Measurements from ENCODE around the gene TSPAN12.
"Not testable (repeated sequence)": the region's sequence is repeated elsewhere in the genome, so short reads cannot be mapped to it uniquely, and the experiment has no call there.

The TSPAN12 gene

DNA sequence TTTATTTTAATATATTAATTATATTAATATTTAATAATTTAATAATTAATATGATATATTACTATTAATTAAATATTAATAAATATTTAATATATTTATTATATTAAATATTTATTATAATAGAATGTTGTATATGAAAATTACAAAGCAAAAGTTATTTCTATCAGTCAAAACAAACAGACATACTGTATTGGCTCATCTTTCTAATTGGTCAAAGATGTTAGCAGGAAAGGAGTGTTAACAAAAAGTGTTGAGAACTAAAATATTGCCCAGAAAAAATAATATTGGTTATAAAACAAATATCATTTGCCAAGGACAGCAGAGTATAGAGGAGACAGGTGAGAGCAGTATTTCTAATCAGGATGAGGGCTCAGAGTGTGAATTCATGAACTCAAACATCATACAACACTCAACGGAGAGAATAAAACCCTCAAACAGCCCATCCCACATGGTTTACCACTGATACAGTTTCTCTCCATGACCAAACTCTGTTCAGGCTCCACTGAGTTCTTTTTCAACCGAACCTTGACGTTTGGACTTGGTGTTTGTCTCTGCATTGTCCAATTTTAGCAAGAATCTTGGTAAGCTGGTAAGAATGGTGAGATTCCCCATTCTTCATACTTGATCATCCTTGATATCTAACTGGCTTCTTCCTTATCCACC is 58.0 kb downstream of the TSPAN12 start:
- DNase-seq = no peak

DNA sequence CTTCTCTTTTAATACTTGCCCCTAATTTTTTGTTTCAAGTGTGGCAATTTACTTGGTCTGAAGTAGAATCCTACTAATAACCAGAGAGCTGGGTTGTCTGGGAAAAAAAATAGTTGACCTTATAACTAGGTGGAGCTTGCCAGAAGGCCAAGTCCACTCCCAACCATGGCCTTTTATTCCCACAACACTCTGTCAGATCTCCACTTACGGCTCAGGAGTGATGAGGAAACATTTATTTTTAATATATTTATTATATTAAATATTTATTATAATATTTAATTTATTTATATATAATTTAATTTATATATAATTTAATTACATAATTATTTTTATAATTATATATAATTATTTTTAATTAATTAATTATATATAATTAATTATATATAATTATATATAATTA is 58.8 kb downstream of the TSPAN12 start:
- DNase-seq = no peak

DNA sequence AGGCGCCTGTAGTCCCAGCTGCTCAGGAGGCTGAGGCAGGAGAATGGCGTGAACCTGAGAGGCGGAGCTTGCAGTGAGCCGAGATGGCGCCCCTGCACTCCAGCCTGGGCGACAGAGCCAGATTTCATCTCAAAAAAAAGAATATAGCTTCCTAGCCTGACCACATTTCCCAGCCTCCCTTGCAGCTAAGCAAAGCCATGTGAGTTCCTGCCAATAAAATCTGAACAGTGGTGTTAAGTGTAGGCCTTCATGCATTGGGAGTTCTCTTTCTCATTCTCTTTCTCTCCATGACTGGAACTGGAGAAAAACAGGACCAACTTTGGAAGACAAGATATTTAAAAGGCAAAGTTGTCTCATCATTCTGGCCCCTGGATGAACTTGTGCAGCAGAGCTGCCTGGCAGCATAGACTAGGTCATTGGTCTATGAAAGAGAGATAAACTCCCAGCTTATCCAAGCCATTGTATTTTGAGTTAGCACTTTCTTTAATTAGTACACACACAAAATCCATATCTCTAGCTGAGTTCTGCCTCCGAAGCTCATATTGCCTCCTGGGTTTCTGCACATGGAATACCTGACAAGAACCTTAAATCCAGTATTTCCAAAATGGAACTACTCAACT is 60.8 kb downstream of the TSPAN12 start:
- no peak for DNase-seq

DNA sequence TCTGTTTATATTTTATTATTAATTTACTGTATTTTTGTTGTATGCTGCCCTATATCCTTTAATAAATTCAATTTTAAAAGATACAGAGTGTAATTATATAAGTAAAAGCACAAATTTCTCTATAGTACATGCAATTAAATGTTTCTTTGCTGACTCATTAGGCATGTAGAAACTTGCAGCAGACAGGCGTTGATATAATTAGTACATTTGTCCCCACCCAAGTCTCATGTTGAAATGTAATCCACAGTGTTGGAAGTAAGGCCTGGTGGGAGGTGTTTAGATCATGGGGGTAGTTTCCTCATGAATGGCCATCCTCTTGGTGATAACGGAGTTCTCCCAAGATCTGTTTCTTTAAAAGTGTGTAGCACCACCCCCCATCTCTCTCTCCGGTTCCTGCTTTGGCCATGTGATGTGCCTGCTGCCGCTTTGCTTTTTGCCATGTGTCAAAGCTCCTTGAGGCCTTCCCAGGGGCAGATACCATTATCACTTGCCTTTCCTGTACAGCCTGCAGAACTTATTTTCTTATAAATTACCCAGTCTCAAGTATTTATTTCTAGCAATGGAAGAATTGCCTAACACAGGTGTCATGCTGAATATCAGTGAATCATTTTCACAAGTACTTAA is 63.7 kb downstream of the TSPAN12 start:
- no peak for DNase-seq

DNA sequence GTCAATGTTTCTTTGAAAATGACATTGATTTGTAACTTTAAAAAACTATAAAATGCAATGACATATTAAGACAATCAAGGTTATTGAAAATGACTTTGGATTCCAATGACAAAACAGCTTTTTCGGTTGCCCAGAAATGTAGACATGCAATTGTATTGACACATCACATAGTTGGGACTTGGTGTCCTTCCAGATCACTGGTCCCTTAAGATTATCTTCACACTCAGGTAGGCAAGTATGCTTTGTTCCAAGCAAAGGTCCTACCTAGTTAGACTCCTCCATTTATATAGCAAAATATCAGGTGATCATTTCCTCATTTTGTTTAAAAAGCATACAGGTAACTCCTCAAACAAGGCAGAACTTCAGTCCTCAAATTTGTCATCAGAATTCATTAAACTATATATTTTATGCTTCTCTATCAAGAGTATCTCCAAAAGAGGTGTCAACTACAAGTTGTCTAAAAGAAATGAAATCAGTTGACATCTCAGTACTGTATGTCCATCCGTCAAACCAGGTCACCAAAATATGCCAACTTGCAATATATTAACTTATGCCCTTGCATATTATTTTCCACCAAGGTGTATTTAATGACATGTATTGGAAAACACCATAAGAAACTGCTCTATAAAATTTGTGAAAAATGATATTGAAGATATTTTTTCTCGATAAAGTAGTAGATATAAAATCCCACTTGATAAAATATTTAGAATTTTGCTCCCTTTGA is 64.6 kb downstream of the TSPAN12 start:
- no peak for DNase-seq

DNA sequence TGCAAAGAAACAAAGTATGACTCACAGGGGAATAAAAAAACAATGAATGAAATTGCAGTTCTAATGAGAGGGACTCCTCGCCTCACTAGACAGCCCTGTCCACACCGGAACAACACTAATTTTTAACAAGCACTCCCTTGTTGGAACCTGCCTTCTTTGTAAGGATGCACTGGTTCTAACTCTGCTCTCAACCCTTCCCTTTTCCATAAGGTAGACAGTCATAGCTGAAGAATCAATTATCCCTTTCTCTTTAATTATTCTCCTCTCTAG is 65.1 kb downstream of the TSPAN12 start:
- no peak for DNase-seq

DNA sequence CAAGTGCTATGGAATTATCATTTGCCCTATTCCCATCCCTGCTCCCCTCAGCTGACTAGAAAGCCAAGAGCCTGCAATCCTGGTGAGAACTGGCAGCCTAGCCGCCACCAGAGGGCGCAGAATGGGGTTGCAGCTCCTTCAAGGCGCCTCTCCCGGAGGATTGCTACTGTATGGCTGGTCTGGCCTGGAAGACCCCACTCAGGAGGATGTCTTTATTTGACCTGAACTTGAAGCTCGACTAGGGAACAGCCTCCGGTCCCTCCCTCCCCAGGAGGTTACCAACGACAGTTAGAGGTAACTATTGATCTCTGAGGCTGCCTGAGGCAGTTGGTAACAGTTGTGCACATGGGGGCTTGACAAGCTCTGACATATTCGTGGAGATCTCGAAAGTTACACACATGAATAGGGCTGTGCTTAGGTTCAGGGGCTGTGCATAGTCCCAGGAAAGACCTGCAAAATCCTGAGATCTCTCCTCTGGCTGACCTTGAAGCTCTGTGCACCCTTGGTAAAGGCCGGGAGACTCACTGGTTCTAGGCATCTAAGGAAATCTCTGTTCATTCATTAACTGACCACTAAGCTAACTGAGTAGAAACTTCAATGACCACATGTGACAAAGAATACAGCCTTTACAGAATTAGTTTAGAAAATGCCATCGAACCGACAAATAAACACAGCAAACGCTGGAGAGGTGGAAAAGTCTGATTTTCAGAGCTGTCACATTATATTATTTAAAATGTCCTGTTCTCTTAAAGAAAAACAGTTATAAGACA is 65.7 kb downstream of the TSPAN12 start:
- peak; percentile 85 for DNase-seq

DNA sequence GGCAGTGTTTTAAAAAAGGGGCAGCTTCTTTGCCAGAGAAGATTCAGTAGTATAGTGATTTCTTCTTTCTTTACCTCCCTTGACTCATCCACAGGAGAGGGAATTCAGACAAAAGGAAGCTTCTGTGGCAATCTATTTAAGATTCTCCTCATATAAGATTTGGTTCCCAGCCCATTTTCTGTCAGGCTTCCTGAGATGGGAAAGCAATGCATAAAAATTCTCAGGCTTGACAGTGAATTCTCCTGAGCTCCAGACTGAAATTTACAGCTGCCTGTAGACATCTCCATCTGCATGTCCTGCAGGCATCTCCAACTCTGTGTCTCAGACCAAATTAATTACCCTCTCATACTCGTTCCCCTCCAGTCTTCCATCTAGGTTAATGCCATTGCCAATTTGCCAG is 72.8 kb downstream of the TSPAN12 start:
- DNase-seq = no peak

DNA sequence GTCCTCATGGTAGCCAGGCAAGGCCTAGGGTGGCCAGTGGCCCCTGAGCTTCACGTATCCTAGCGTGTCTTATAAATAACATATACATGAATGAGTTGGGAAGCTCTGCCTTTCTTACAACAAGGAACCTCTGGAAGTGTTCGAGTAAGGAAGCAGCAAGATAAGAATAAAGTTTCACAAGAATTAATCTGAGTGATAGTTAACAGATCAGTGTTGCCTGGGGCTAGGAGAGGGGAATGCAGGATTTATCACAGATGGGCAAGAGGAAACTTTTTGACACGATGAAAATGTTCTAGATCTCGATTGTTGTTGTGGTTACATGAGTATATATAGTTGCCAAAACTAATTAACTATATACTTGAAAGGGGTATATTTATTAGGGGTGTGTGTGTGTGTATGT is 74.2 kb downstream of the TSPAN12 start:
- no peak for DNase-seq

DNA sequence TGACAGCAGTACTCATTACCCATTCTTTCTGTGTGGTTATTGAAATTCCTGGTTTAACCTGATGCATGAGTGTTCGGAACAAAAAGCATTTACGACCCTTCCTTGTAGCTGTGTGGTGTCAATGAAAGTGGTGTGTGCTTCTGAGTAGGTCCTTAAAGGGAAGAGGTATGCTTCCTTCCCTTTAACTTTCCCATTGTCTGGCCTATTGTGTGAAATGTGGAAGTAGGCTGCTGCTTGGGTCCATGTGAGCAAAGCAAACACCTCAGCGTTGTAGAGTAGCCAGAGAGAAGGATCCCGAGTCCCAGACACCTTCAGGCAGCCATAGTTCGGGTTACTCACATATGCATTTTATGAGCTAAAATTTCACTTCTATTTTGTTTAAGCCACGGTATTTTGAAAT is 74.7 kb downstream of the TSPAN12 start:
- DNase-seq = no peak

DNA sequence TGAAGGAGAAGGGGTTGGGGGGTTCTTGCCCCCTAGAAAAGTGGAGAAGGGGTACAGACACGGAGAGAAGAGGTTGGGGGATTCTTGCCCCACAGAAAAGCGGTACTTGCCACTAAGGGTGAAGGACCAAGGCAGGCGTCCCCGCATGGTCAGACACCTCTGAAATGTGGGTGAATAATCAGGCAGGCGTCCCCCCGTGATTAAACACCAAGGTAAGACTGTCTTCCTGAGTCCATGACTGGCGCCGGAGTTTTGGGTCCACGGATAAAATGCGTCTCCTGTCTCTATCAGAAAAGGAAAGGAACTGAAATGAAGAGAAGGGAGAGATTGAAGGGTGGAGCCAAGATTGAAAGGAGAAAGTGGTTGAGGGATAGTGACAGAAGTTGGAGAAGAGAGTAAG is 76.0 kb downstream of the TSPAN12 start:
- DNase-seq = not testable (repeated sequence)

DNA sequence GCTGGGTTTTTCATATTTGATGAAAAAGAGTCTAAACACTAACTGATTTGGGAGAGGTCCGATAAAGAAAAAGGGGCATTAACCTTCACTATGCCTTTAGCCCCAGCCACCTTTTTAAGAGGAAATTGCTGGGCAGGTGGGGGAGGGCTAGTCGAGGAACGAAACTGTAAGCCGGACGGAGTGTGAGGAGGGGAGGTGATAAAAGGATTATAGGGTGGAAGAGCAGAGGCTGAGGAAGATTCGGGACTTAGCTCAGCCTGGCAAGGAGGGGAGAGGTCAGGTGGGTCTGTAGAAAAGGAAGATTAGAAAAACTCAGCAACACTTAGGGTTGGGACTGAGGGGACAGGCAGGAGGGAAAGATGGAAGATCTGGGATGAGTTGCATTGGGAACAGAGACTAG is 77.0 kb downstream of the TSPAN12 start:
- DNase-seq = no peak

DNA sequence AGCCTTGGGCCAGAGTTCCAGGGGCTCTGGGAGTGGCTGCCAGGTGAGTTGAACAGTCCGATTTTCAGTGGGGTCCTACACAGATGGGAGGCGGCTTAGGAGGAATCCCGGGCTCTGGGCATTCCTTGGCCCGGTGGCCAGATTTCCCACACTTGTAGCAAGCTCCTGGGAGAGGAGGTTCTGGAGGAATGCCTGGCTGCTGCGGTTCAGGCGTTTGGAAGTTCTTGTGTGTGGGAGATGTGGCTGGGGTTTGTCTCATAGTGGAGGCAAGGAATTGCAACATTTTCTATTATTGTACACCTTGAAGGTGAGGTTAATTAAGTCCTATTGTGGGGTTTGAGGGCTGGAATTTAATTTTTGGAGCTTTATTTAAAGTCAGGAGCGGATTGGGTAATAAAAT is 77.5 kb downstream of the TSPAN12 start:
- not testable (repeated sequence) for DNase-seq

DNA sequence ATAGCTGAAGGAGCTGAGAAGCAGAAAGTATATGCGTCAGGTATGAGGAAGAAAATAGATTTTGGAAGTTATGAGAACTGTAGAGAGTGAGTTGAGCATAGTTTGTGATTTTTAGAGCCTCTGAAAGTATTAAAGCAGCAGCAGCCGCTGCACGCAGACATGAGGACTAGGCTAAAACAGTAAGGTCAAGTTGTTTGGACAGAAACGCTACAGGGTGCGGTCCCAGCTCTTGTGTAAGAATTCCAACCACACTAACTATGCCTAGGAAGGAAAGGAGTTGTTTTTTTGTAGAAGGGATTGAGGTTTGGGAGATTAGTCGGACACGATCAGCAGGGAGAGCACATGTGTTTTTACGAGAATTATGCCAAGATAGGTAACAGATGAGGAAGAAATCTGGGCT is 78.9 kb downstream of the TSPAN12 start:
- not testable (repeated sequence) for DNase-seq

DNA sequence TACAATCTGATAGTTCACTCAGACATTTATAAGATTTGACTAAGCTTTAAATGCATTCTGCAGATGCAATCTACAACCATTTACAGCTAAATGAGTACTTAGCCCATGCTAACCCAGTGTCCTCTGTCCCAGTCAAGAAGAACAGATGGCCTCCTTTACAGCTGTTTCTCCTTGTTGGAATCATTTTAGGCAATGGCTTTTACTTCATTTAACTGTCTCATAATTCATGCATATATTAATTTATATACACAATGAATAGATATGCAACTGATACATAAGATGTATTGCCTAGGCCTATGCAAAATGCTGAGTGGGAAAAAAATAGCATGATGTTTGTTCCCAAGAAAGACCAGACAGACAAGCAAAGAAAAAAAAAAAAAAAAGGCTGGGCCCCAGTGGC is 82.2 kb downstream of the TSPAN12 start:
- no peak for DNase-seq

DNA sequence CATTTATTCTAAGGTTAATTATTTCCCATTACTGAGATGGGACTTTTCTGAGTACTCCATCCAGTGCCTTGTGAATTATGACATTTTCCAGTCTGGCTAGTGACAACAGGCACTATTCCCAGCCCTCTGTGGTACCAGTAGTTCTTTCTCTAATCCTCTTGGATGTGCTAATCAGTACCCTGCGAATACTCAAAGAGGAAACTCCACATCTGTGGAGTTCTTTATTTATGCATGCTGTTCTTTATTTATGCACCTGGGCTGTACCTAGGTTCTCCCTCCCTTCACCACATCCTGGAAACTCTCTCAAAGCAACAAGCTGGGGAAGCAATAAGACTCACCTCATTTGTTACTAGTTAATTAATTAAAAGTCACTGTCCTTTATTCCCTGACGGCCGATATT is 83.5 kb downstream of the TSPAN12 start:
- no peak for DNase-seq

DNA sequence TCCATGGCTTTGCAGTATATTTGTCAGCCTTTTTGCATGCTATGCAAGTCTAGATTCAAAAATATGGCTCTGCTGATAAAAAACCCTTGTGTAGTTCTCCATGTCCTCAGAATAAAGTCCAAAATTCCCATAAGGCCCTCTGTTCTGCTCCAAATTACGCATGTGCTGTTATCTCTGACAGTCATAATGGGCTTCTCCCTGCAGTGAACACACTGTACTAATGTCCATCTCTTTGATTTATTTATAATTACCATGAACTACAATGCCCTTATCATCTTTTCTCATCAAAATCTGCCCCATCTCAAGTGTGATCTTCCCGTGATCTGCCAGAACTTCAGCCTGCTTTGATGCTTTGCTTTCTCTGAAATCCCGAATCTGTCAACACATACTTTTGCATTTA is 87.7 kb downstream of the TSPAN12 start:
- no peak for DNase-seq

DNA sequence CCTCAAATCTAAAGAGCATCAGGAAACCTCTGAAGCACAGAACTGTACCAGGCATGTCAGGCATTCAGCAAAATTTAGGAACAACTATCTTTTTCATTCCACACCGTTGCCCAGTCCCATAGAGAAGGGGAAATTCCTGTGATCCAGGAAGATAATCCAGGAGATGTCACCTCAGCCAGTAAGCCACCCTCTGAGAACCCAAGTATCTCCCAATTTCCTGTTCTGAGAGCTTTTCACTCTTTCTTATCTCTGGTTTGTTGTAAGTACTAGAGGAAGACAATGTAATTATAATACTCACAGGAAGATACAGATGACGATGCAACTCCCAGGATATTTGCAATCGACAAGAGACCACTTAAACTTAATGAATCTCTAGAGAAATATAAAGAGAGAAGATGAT is 97.1 kb downstream of the TSPAN12 start:
- no peak for DNase-seq

DNA sequence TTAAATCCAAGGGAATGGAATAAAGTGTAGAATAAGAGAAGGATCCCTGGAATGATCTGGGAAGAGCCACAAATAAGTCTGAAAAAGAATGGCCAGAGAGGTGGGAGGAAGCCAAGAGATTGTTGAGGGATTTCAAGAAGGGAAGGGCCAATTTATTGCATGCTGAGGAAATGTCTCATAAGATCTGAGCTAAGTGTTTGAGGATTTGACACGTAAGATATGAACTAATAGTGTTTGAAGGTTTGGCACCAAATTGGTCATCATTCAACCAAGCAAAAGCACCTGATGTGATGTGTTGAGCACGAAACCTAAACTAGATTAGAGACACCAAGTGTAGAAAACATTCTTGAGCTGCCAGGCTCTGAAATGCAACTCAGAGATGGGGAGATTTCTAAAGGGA is 97.9 kb downstream of the TSPAN12 start:
- no peak for DNase-seq

DNA sequence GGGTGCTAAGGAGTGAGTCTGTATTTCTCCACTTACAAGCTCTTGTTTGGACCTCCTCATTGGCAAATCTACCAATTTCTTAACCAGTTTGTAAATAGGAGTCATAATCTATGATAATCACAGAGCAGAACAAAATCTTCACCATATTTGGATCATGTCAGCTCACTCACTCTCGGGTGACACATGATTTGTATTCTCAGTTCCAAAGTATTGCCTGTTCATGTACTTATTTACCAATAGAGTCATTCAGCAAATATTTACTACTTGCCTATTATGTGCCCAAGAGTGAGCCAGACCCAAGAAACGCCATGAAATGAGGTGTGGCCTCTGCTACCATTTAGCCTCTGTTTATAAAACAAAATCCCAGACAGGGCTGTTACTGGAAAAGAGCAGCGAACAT is 114.8 kb downstream of the TSPAN12 start:
- no peak for DNase-seq

DNA sequence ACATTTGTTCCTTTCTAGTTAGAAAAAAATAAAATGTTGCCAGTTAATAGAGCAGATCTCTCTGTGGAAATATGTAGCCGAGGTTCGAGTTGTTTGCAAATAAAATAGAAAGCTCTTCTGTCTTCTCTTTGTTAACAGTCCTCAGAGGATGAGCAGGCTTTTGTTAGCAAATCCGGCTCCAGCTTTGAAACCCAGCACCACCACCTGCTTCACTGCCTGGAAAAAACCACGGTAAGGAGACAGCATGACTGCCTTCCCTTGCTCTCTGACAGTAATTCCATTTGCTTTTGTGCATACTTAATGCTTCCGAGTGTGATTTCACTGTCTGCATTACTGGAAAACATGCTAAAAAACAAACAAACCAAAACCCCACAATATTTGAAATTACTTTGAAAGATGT is 115.6 kb downstream of the TSPAN12 start:
- no peak for DNase-seq

DNA sequence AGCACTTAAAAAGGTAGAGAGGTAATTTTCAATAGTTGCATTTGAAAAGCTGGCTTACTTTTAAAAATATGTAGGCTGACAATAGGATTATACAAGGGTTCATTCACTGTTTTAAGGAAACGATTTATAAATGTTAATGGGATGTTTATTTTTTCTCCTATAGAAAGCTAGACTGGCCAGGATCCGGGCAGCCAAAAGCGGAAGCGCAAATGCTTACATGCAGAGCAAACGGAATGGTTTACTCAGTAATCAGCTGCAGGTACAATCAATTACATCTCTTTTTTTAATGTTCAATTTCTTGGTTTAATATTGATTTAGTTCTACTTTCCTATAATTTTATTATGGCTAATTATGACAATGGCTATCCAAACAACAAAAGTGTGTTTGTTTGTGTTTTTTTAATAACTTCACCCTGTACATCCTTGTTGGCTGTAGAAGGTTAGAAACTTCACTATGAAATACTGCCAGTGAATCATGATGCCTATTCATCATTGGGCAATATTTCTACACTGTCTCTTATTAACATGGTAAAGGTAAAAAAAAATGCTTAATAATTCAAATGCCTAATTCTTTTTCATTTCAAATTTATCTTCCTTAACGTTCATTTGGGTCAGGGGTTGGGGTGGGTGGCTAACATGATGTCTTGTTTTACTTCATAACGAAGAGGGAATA is 116.4 kb downstream of the TSPAN12 start:
- DNase-seq = no peak

DNA sequence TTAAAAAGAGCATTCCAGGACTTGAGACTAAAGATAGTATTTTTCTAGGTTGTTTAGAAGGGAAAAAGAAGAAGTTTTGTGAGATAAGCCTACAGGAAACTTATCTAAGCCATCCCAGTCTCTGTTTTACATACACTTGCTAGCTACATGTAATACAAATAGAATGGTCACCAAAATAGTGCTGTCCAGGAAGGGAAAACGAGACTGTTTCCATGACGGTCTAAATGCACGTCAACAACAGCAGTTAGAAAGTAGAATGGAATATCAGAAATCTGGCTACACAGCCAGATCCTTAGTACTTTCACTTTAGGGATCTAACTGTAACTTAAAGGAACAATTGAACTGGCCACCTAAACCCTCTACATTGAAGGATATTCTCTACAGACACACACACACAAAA is 117.6 kb downstream of the TSPAN12 start:
- no peak for DNase-seq

Measured in activated CD8-positive, alpha-beta memory T cell treated with anti-CD3 and anti-CD28 coated beads, Interleukin-2, amount 50 U/mL, for 48 hours (primary cell).